T-helper 2 cell treated with Interferon-gamma antibody and Interleukin-4, amounts not matched to agents 5 μg/mL and 100 μg/mL, for 36 hours (primary cell): Measurements from ENCODE around the gene STAC2.

Experiments used
- DNase-seq: peaks from one replicate; pipeline ENCODE4 v3.0.0; 2021; ENCODE audit warnings: low spot score
- H3K27ac Mint-ChIP-seq: one replicate; pipeline ENCODE4 v1.8.0; 2021; ENCODE audit warnings: mild to moderate bottlenecking, mixed read lengths
- H3K27me3 Mint-ChIP-seq: one replicate; pipeline ENCODE4 v1.8.0; 2021; ENCODE audit warnings: low read depth, mixed read lengths
- H3K36me3 Mint-ChIP-seq: one replicate; pipeline ENCODE4 v1.8.0; 2021; ENCODE audit warnings: low read depth, mixed read lengths
- H3K4me1 Mint-ChIP-seq: one replicate; pipeline ENCODE4 v1.8.0; 2021; ENCODE audit warnings: low read depth, mixed read lengths
- H3K4me3 Mint-ChIP-seq: one replicate; pipeline ENCODE4 v1.8.0; 2022; ENCODE audit warnings: mild to moderate bottlenecking, moderate library complexity, mixed read lengths
- H3K9me3 Mint-ChIP-seq: one replicate; pipeline ENCODE4 v1.8.0; 2021; ENCODE audit warnings: mixed read lengths

STAC2 gene

GRCh38 chr17:39194985-39195524 lies 30.7 kb downstream of the STAC2 start:
- Mint-ChIP-seq H3K27me3 (no peaks in the 10 kb centered on the region), H3K27ac (no peak overlapping the region), H3K4me3 (no peak overlapping the region), H3K9me3 (no peaks in the 10 kb centered on the region), H3K4me1 (peaks cover 30% of the 10 kb centered on the region), H3K36me3 (peaks cover 11% of the 10 kb centered on the region)
- no peak for DNase-seq

DNA sequence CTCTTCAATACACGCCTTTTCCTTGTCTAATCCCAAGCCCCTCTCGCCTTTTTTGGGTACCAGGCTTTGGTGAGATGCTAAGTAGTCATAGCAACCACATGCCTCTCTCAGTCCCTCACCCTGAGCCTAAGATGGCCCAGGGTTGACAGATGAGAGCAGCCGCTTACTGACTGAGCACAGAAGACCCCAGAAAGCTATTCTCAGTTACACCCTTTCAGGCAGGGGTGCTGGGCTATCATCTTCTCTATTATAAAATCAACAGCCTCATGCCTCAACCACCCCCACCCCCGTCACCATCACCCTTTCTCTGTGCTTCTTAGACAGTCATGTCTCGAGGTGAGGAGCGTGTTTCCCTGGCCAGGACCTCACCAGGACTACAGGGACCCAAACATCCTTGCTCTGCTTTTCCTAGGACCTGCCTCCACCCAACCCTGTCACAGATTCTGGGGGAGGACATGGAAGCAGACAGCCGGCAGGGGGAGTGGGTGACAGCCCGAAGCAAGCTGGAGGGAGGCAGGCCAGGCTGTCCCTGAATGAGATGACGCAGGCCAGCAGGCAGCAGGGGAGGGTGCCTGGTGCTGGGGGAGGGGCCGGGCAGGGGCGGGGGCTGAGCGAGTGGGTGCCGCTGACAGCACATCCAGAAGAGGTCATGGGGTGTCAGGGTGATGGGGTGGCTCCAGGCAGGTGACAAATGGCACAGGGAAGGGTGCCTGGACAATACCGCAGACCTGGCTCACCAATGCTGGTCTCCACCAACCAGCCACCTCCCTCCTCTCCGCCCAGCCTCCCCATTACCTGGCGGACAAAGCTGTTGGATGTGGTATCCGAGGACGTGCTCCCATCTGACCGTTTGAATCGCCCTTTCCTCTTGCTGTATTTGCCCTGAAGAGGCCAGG lies 31.4 kb downstream of the STAC2 start:
- Mint-ChIP-seq H3K36me3 (peaks cover 9% of the 10 kb centered on the region), H3K27me3 (no peaks in the 10 kb centered on the region), H3K9me3 (no peaks in the 10 kb centered on the region), H3K4me1 (peaks cover 27% of the 10 kb centered on the region), H3K27ac (no peak overlapping the region), H3K4me3 (no peak overlapping the region)
- DNase-seq = no peak

DNA sequence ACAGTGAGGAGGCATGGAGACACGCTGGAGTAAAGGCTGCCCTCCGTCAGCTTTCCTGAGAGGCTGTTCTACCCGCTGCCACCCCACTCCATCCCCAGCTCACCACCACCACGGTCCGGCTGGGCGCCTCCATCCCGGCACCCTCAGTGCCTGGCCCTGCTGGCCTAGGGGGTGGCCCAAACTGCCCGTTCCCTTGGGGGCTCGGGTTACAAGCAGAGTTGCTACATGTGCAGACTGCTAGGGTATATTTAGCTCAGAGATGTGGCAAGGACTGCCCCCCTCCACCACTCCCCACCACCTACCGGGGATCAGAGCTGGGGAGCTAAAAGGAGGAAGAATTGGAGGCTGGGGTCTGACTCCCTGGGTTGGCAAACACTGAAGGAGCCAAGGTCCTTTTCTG lies 32.4 kb downstream of the STAC2 start:
- DNase-seq = no peak
- Mint-ChIP-seq H3K36me3 (peaks cover 9% of the 10 kb centered on the region), H3K27me3 (no peaks in the 10 kb centered on the region), H3K4me1 (peaks cover 21% of the 10 kb centered on the region), H3K9me3 (no peaks in the 10 kb centered on the region), H3K4me3 (no peak overlapping the region), H3K27ac (no peak overlapping the region)

DNA sequence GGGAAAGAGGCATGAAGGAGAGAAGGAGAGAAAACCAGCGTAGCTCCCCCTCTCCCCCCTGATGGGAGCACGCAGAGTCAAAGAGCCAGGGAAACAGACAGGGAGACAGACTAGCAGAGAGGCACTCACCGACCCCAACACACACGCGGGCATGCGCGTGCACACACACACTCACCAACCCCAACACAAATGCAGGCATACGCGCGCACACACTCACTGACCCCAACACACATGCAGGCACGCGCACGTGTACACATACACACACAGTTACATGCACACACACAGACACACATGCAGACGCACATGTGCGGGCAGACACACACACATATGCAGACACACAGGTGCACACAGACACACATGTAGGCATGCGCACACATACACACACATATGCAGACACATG lies 32.8 kb downstream of the STAC2 start:
- Mint-ChIP-seq H3K27me3 (no peaks in the 10 kb centered on the region), H3K4me3 (no peak overlapping the region), H3K4me1 (peaks cover 16% of the 10 kb centered on the region), H3K36me3 (peaks cover 9% of the 10 kb centered on the region), H3K27ac (no peak overlapping the region), H3K9me3 (no peaks in the 10 kb centered on the region)
- no peak for DNase-seq

DNA sequence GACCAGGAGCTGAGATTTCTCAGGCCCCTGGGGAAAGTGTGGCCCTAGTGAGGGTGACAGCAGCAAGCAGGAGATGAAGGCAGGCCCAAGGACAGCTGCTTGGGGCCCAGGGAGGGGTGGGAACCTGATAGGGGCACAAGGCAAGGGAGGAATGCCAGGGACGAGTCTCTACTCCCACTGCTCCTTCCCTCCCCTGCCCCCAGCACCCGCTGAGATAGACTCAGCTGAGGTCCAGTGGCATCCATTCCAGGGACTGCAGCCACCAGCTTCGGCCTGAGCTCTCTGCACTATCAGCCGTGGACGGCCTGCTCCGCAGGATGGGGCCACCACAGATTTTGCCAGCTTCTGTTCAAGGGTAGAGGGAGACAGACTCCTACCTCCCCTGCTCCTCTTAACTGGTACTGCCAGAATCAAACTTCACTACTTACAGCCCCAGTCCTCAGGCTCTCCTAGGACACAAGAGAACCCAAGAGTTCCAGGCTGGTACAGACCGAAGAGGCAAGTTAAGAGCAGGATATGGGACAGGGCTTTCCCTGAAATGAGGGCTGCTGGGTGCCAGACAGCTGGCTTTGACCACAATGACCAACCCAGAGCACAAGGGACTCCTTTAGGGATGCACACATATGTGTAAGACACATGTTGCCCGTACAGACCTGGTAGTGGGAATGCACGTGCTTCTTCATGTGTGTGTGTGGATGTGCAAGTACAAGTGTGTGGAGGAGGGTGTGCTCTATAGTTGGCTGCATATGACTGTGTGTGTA lies 33.8 kb downstream of the STAC2 start:
- Mint-ChIP-seq H3K27me3 (no peaks in the 10 kb centered on the region), H3K9me3 (no peaks in the 10 kb centered on the region), H3K27ac (no peak overlapping the region), H3K4me3 (no peak overlapping the region), H3K36me3 (peaks cover 12% of the 10 kb centered on the region), H3K4me1 (peaks cover 15% of the 10 kb centered on the region)
- no peak for DNase-seq

DNA sequence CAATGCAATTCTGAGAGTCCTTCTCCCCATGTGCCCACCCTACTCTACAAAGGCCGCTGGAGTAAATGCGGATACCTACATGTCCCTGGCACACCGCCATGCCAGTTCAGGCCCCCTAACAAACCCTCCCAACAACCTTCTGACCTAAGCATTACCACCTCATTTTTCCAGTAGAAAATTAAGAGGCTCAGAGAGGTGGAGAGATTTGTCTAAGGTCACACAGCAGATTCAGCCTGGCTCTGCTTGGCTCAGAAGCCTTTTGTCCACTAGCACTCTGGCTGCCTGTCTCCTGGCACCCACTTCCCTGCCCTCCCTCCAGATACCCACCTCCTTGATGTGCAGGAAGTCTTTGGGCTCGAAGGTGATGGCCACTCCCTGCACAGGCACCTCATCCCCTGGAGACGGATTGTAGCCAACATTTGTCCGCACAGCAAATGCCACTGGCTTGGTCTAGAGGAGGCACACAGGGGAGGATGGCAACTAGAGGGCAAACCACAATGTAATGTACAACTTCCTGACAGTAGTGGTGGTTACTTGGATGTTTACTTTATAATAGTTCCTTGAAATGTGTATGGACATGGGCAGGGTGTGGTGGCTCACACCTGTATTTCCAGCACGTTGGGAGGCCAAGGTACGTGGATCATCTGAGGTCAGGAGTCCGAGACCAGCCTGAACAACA lies 38.5 kb downstream of the STAC2 start:
- DNase-seq = no peak
- peaks cover 26% of the 10 kb centered on the region for H3K36me3 Mint-ChIP-seq
- peaks cover 4% of the 10 kb centered on the region for H3K4me1 Mint-ChIP-seq
- no peaks in the 10 kb centered on the region for H3K9me3 Mint-ChIP-seq
- H3K27ac Mint-ChIP-seq = no peak overlapping the region
- H3K4me3 Mint-ChIP-seq = no peak overlapping the region
- H3K27me3 Mint-ChIP-seq = no peaks in the 10 kb centered on the region

- no peaks in the 10 kb centered on the region for H3K9me3 Mint-ChIP-seq
- H3K27ac Mint-ChIP-seq = no peak overlapping the region
- peaks cover 24% of the 10 kb centered on the region for H3K36me3 Mint-ChIP-seq
- H3K27me3 Mint-ChIP-seq = no peaks in the 10 kb centered on the region
- H3K4me1 Mint-ChIP-seq = peaks cover 4% of the 10 kb centered on the region
- no peak overlapping the region for H3K4me3 Mint-ChIP-seq
- no peak for DNase-seq
Measured at GRCh38 chr17:39186481-39187002, 39.2 kb downstream of the STAC2 start.

DNA sequence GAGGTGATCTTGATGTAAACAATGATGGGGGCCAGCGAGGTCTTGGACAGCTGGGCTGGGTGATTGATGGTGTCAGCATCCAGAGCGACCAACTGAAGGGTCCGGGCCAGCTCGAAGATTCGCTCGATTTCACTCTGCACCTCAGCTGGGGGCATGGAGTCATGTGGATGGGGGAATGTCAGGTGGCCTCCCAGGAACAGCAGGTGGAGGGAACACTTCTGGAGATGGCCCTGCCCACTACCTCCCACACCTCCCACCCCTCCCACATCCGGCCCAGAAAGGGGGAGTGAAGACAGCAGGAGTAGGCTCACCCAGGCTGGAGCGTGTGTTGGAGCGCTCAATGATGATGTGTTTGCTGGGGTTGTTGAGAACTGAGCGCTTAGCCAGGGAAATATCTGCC lies 42.0 kb downstream of the STAC2 start:
- H3K27ac Mint-ChIP-seq = no peak overlapping the region
- H3K27me3 Mint-ChIP-seq = no peaks in the 10 kb centered on the region
- peaks cover 4% of the 10 kb centered on the region for H3K4me1 Mint-ChIP-seq

GRCh38 chr17:39183045-39183444 lies 42.7 kb downstream of the STAC2 start:
- H3K9me3 Mint-ChIP-seq = no peaks in the 10 kb centered on the region
- peaks cover 4% of the 10 kb centered on the region for H3K4me1 Mint-ChIP-seq
- no peaks in the 10 kb centered on the region for H3K27me3 Mint-ChIP-seq
- no peak overlapping the region for H3K4me3 Mint-ChIP-seq
- DNase-seq = no peak
- peaks cover 23% of the 10 kb centered on the region for H3K36me3 Mint-ChIP-seq
- no peak overlapping the region for H3K27ac Mint-ChIP-seq

More for the DNA sequence above, 42.0 kb downstream of the STAC2 start:
- H3K9me3 Mint-ChIP-seq = no peaks in the 10 kb centered on the region
- H3K4me3 Mint-ChIP-seq = no peak overlapping the region
- no peak for DNase-seq
- peaks cover 22% of the 10 kb centered on the region for H3K36me3 Mint-ChIP-seq

DNA sequence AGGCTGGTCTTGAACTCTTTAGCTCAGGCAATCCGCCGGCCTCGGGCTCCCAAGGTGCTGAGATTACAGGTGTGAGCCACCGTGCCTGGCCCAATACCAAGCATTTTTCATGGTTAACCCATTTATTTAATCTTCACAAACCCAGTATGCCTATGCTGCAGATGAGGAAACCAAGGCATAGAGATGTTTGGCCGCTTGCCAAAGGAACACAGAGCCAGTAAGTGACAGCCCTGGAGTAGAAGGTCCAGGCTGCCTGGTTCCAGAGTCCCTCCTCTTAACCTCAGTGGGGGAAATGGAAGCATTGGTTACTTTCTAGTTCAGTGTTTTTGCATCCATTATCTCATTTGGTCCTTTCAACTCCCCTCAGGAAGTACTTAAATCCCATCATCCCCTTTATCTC lies 44.4 kb downstream of the STAC2 start:
- no peak for DNase-seq
- Mint-ChIP-seq H3K4me1 (peaks cover 4% of the 10 kb centered on the region), H3K27ac (no peak overlapping the region), H3K27me3 (no peaks in the 10 kb centered on the region), H3K36me3 (peaks cover 26% of the 10 kb centered on the region), H3K4me3 (no peak overlapping the region), H3K9me3 (no peaks in the 10 kb centered on the region)

DNA sequence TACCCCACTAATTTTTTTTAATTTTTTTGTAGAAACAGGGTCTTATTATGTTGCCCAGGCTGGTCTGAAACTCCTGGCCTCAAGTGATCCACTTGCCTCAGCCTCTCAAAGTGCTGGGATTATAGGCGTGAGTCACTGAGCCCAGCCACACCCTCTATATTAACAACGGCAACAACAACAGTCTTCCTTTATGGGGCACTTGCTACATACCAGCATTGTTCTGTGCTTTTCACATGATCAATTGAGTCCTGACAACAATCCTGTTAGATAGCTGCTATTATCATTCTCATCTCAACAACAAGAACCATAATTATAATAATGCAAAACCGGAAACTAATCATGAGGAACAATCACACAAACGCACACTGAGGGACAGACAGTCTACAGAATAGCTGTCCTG lies 47.2 kb downstream of the STAC2 start:
- H3K4me1 Mint-ChIP-seq = peaks cover 4% of the 10 kb centered on the region
- no peak overlapping the region for H3K4me3 Mint-ChIP-seq
- no peaks in the 10 kb centered on the region for H3K27me3 Mint-ChIP-seq
- no peak overlapping the region for H3K27ac Mint-ChIP-seq
- H3K36me3 Mint-ChIP-seq = peaks cover 20% of the 10 kb centered on the region
- DNase-seq = no peak
- H3K9me3 Mint-ChIP-seq = no peaks in the 10 kb centered on the region

GRCh38 chr17:39177256-39177655 lies 48.5 kb downstream of the STAC2 start:
- Mint-ChIP-seq H3K9me3 (no peaks in the 10 kb centered on the region), H3K27ac (no peak overlapping the region), H3K36me3 (peaks cover 10% of the 10 kb centered on the region), H3K27me3 (no peaks in the 10 kb centered on the region), H3K4me1 (peaks cover 9% of the 10 kb centered on the region), H3K4me3 (no peak overlapping the region)
- no peak for DNase-seq

GRCh38 chr17:39175695-39176093 lies 50.1 kb downstream of the STAC2 start:
- Mint-ChIP-seq H3K4me3 (no peak overlapping the region), H3K27me3 (no peaks in the 10 kb centered on the region), H3K27ac (no peak overlapping the region), H3K36me3 (peaks cover 10% of the 10 kb centered on the region), H3K9me3 (no peaks in the 10 kb centered on the region), H3K4me1 (peaks cover 9% of the 10 kb centered on the region)
- DNase-seq = no peak
